GM21390 (cell line): ENCODE data around the gene ASB10.

Source experiments
- ATAC-seq: cut with Tn5 transposase; IDR thresholded peaks from one replicate; pipeline ENCODE4 v1.9.1; 2021; ENCODE audit not compliant: unreplicated experiment

Gene ASB10, protein sequence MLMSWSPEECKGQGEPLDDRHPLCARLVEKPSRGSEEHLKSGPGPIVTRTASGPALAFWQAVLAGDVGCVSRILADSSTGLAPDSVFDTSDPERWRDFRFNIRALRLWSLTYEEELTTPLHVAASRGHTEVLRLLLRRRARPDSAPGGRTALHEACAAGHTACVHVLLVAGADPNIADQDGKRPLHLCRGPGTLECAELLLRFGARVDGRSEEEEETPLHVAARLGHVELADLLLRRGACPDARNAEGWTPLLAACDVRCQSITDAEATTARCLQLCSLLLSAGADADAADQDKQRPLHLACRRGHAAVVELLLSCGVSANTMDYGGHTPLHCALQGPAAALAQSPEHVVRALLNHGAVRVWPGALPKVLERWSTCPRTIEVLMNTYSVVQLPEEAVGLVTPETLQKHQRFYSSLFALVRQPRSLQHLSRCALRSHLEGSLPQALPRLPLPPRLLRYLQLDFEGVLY

DNA sequence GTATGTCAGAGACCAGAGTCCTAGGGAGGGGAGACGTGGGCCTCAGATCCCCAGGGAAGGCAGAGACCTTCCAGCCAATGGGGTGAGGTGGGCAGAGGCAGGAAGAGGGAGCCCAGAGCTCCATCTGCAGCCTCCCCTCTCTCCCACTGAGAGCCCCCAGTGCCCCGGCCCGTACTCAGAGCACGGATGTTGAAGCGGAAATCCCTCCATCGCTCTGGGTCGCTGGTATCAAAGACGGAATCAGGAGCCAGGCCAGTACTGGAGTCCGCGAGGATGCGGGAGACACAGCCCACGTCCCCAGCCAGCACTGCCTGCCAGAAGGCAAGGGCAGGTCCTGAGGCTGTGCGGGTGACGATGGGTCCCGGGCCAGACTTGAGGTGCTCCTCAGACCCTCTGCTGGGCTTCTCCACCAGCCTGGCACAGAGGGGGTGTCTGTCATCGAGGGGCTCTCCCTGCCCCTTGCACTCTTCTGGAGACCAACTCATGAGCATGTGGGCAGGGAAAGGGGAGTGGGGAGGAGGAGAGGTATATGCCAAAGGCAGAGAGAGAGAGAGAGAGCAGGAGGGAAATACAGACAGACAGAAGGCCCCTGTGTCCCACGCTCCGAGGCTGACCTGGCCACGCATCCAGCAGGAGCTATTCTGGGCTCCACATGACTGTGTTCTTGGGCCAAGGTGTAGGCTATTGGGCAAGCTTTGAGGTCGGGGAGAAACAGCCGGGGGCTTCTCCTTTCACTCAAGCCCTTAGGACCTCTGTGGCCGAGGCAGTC, at the start of gene ASB10:
Gene ASB10, minus strand, starts transcription at position 611 of the 769 bp plus-strand sequence. Its CDS starts 120 bp downstream, at position 491.
- ATAC-seq: no peak

DNA sequence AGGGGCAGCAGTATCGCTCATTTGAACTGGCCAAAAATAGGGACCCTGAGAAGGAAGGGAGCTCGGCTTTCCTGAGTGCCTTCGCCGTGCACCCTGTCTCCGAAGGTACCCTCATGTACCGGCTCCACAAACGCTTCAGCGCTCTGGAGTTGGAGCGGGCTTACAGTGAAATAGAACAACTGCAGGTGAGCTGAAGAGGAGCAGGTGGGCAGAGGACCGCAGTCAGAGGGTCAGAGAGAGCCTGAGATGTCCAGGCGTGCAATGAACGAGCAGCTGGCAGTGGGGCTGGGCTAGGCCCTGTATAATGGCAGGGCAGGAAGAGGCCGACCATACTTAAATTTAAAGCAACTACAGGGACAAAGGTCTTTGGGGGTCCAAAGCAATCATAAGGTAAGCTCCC, 49.4 kb upstream of the ASB10 start:
- ATAC-seq: no peak

DNA sequence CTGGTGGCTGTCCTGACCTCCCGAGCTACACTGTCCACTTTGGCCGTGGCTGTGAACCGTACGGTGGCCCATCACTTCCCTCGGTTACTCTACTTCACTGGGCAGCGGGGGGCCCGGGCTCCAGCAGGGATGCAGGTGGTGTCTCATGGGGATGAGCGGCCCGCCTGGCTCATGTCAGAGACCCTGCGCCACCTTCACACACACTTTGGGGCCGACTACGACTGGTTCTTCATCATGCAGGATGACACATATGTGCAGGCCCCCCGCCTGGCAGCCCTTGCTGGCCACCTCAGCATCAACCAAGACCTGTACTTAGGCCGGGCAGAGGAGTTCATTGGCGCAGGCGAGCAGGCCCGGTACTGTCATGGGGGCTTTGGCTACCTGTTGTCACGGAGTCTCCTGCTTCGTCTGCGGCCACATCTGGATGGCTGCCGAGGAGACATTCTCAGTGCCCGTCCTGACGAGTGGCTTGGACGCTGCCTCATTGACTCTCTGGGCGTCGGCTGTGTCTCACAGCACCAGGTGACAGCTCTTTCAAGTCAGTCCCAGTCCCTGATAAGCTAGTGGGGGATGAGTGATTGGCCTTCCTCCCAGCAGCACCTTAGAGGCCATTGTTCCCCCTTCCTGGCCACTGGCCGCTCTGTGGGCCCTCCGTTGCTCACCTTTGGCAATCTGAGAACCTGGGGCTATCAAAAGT, 48.2 kb upstream of the ASB10 start:
- no peak for ATAC-seq

DNA sequence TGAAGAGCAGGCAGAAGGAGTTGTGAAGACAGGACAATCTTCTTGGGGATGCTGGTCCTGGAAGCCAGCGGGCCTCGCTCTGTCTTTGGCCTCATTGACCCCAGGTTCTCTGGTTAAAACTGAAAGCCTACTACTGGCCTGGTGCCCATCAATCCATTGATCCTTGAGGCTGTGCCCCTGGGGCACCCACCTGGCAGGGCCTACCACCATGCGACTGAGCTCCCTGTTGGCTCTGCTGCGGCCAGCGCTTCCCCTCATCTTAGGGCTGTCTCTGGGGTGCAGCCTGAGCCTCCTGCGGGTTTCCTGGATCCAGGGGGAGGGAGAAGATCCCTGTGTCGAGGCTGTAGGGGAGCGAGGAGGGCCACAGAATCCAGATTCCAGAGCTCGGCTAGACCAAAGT, 46.8 kb upstream of the ASB10 start:
- no peak for ATAC-seq

DNA sequence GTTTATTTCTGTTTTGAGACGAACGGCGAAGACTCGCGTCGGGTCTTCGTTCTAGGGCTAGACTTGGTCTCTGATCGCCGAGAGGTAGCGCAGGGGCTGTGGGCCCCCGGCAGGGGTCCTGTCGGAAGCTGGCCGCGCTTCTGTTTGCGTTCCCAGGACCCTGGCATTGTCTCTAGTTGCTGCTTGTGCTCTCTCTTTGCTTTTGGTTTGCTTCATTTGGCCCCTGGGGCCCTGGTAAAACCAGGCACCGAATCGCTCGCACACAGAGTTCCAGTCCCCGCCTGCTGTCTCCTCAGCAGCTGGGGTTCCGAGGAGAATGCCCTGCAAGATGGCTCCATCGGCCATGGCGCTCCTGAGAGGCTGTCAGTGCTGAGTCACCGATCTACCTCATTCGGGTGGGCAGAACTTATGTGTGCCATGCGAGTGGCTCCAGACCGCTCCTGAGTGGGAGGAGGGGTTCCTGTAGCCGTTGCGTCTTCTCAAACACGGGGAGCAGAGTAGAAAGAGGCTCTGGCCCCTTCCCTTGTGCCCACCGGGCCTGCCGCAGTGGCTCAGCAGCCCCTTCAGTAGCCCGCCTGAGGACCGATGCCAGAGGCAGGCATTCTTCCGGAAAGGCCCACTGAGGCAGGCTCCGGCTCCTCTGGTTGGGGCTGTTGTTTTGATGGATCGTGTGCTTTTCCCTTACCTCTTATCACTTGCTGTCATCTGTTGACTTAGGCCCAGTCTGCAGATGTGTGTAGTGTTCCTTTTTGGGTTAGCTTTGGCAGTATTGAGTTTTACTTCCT, 46.1 kb upstream of the ASB10 start:
- ATAC-seq: peak; percentile 32

DNA sequence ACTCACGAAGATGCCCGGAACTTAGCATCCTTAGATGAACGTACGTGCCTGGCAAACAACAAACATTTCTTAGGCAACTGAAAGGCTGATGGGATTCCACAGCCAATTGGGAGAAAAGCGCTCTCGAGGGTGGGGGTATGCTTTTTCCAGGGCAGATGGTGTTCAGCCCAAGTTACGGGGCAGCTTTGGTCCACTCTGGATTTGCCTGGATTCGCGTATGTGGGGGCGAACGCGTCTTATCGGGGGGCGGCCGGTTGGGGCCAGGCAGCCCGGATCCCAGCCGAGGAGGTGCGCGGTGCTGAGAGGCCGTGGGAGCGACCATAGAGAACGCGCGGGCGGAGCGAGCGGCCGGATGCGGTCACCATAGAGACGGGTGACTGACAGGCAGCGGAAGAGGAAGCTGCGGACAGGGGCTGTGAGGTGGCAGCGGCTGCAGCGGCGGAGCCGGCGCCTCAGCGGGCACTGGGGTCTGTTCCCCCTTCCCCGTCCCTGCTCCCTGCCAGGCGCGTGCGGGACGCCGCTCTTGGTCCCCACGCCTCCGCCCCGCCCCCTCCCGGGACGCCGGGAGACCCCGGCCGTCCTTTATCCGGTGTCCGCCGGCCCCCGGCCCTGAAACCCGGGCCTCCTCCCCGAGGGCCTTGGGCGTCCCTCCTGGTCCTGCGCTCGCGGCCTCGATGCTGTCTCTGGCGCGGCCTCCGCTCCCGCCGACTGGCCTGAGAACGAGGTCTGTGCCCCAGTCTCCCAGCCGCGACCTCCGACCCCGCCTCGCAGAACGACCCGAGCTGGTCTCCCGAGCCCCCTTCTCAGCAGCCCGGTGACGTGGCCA, 45.3 kb upstream of the ASB10 start, which contains the start of gene CHPF2:
Gene CHPF2, plus strand, starts transcription at position 393 of the 826 bp plus-strand sequence. CDS start 1,529 bp downstream, outside the sequence.
- peak; percentile 94 for ATAC-seq

DNA sequence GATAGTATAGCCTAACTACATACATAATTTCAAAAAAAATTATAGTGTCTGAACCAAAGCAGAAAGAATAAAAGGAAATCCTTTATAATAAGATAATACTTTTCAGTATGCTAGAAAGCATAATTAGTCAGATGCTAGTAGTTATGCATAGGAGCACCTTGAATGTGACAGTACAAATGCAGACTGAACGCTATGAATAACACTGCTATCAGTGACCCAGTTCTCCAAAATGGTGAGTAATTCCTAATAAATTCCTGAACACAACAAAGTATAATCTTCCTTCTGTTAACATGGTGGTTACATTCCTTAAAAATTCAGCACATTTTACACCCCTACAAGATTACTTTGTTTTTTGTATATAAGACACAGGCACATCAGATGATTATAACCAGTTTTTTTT, 44.0 kb upstream of the ASB10 start:
- ATAC-seq: no peak

DNA sequence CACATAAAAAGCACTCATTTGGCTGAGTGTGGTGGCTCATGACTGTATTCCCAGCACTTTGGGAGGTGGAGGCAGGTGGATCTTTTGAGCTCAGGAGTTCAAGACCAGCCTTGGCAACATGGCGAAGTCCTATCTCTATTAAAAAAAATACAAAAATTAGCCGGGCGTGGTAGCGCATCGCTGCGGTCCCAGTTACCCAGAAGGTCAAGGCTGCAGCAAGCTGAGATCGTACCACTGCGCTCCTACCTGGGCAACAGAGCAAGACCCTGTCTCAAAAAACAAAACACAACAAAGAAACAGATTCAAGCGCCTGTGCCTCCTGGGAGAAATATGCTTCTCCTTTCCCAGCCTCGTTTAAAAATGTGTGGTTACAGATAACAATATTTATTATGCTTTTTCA, 42.2 kb upstream of the ASB10 start:
- no peak for ATAC-seq

DNA sequence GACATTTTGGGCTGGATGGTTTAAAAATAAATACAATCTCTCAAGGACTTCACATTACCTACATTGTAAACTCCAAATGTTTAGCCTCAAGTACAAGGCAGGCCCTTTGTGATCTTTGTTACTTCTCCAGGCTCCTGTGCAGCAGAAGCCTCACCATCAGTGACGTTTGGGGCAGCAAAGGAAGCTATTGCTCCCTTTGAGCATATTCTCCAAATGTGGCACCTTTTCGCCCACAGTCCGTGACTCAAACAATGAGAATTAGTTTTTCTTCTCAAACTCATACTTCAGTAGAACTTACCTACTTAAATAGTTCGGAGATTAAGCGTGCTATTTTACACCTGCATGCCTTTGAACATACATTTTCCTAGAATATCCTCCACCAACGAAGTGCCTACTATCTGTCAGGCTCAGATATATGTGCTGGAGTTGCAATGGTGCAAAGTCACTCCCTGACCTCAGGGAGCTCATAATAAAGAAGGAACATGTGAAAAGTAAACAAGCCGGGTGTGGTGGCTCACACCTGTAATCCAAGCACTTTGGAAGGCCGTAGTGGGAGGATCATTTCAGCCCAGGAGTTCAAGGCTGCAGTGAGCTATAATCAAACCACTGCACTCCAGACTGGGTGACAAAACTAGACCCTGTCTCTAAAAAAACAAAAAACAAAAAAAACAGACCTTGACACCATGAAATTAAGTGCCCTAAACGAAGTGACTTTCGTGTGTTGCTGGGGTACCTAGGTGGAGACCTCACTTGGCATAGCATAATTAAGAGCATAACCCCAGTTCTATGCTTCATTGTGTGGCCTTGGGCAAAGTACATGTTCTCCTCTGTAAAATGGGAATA, 41.2 kb upstream of the ASB10 start:
- no peak for ATAC-seq

DNA sequence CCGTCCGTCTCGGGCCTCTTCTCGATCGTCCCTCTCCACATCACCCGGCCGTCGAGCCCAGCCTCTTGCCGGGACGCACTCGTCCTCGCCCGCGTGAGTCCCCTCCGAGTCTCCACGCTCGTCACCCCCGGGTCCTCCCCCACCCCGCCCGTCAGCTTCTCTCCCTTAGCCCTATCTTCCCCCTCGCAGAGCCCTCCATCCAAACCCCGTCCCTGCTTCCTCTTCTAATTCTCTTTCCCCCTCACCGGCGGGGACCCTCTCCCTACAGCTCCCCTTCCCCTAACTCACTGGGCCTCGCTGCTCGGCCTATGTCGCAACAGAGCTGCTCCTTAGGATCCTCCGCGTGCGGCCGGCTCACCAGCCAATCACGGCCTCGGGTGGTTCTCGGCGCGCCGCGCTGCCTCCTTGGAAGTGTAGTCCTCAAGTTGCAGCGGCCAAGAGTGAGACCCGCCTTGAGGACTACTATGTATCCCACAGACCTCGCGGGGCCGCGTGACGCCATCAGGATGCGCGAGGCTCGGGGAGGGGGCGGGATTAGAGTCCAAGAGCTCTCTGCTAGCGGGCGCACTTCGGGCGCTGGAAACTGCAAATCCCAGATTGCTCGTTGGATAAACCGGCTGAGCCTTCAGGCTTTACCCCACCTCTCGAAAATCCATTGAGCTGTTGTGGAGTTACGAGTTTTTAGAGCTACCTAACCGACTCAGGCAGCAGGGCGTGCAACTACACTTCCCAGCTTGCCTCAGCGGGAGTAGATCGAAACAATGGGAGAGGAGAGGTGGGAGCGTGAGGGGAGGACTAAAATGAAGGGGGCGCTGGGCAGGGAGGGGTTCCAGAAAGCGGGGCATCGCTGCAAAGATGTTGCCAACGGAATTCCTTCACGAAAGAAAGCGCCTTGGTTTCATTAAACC, 40.1 kb upstream of the ASB10 start, which contains the start of gene ABCF2:
Gene ABCF2, minus strand, starts transcription at position 331 of the 908 bp plus-strand sequence. CDS start 747 bp downstream, outside the sequence.
- ATAC-seq: peak; percentile 99

DNA sequence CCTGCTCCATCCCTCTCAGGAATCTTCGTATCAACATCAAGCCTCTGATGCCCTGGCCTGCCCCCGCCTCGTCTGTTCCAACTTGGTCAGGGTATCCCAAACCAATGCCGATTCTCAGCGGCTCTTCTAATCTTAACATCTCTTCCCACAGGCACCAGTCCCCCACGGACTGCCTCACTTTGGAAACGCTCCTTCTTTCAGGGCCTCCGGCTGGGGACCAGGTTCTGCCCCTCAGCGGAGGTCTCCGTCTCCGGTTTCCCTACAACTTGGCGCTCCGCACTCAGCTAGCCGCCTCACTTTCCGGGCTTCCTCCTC, 39.5 kb upstream of the ASB10 start:
- ATAC-seq: peak; percentile 3

DNA sequence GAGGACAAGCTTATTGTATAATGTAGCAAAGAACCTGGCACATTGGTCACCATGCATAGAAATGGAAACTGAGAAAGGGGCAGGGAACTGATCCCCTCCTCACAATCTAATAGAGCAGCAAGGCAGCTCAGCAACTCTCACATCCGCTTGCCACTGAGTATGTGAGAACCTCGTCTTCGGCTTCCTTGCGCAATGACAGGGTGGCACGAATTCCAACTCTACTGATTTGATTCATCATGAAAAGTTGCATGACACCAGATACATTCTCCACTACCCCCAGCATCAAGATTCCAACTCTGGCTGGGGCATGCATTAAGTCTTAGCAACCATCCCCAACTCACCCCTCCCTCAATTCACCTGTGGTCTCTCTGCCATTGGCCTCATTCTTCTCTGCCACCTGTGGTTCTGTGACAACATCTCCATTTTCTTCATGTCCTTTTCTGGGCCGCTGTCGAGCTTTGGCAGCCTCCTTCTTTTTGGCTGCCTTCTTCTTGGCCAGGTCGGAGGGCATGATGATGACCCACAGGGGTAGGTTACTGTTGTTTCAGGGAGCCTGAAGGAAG, 39.0 kb upstream of the ASB10 start:
- no peak for ATAC-seq

DNA sequence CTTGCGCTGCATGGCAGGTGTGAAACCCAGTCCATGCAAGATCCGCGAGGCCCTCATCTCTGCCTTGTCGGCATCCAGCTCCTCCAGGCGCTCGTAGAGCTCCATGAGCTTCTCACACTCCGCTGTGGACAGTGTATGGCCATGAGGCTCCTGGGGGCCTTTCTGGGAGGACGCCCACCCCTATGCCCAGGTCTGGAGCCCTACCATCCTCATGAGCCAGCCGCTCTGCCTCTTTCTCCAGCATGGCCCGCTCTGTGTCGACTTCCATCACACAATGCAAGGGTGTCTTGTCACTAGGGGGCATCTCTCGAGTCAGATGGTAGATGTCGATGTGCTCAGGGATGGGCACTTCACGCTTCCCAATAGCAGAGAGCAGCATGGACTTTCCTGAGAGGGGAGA, 36.7 kb upstream of the ASB10 start:
- no peak for ATAC-seq

DNA sequence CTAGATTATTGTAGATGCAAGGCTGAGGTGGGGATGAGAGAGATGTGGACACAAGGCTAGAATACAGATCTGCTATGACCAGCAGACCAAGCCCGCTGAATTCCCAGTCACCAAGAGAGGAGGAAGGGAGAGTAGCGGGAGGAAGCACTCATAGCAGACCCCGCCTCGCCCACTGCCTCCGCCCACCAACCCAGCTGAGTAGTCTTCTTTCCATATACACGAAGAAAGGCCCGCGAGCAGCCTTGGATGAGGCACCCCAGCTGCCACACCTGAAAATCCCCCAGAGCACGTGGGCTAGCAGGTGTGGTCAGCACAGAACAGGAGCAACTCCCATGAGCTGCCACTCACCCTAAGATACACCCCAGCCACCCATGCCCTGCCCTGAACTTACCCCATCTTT, 31.1 kb upstream of the ASB10 start:
- ATAC-seq: no peak

DNA sequence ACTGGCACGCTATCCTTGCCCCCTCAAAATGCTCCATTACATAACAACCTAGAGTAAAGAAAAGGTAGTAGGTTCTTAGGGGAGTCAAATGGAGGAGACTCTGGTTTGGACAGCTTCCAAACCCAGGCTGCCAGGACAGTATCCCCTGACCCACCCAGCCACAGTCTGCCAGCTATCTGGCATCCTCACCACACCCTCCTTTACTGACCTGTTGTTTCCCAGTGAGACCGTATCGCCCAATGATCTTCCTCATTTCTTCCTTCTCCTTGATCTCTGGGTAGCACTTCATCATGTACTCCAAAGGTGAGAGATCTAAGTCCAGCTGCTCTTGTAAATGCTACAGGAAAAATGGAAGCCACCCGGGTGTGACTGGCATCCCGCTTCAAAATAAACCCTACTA, 28.3 kb upstream of the ASB10 start:
- ATAC-seq: no peak

DNA sequence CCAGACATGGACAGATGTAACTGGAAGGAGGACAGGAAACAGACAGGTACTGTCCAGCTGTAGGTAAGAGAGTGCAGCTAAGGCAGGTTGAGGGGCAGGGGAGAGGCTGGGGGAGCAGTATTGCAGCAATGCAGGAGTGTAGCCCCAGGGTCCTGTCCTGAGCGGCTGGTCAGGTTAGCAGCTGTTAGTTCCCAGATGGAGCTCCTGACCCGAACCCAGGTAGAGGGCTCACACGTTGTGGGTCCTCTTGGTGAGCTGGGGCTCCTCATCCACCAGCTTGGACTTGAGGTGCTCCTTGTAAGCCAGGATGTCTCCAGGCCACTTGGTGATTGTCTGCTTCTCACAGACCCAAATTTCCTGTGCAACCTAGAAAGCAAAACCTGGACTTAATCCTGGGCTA, 26.8 kb upstream of the ASB10 start:
- ATAC-seq: no peak

DNA sequence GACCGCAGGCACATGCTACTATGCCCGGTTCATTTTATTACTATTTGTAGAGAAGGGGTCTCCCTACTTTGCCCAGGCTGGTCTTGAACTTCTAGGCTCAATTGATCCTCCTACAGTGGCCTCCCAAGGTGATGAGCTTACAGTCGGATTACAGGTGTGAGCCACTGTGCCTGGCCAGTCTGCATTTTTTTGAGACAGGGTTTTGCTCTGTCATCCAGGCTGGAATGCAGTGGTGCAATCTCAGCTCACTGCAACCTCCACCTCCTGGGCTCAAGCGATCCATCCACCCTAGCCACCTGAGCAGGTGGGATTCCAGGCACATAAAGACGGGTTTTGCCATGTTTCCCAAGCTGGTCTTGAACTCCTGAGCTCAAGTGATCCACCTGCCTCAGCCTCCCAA, 25.6 kb upstream of the ASB10 start:
- no peak for ATAC-seq
